Neural progenitor cell (in vitro differentiated cells): ENCODE results near the gene GNAQ. TPM values are rescaled to one million over a fixed set of nuclear protein-coding genes. Genes with fewer than 3 reads are reported as not detected.

ENCODE experiments used
- DNase-seq: peaks from one replicate; pipeline ENCODE4 v3.0.0-alpha.2; 2016; ENCODE audit warnings: low spot score
- H2AFZ ChIP-seq: fragments of 200-600 bp; sonication (generic); replicated peaks from 2 replicates; pipeline ENCODE4 v1.6.1; 2016; ENCODE audit warnings: antibody characterized with exemption
- H3F3A ChIP-seq: fragments of 200-600 bp; sonication (generic); 2 replicates; pipeline ENCODE4 v1.6.1; 2016; ENCODE audit warnings: antibody characterized with exemption, low read depth
- H3K27ac ChIP-seq: fragments of 200-600 bp; sonication (generic); 2 replicates; pipeline ENCODE4 v1.5.1; 2016; ENCODE audit warnings: mild to moderate bottlenecking
- H3K27me3 ChIP-seq: fragments of 200-600 bp; sonication (generic); 2 replicates; pipeline ENCODE4 v1.6.1; 2016; ENCODE audit warnings: mild to moderate bottlenecking, moderate library complexity
- H3K36me3 ChIP-seq: fragments of 200-600 bp; sonication (generic); 2 replicates; pipeline ENCODE4 v1.5.1; 2016
- H3K4me1 ChIP-seq: fragments of 200-600 bp; sonication (generic); 2 replicates; pipeline ENCODE4 v1.6.1; 2016; ENCODE audit warnings: mixed run types
- H3K4me2 ChIP-seq: fragments of 200-600 bp; sonication (generic); 2 replicates; pipeline ENCODE4 v1.6.1; 2016
- H3K4me3 ChIP-seq: fragments of 200-600 bp; sonication (generic); 2 replicates; pipeline ENCODE4 v1.5.1; 2016
- H3K79me2 ChIP-seq: fragments of 200-600 bp; sonication (generic); 2 replicates; pipeline ENCODE4 v1.6.1; 2016; ENCODE audit warnings: low read depth
- H3K9ac ChIP-seq: fragments of 200-600 bp; sonication (generic); 2 replicates; pipeline ENCODE4 v1.6.1; 2016
- H3K9me3 ChIP-seq: fragments of 200-600 bp; sonication (generic); 2 replicates; pipeline ENCODE4 v1.5.1; 2016; ENCODE audit warnings: low read depth
- H4K20me1 ChIP-seq: fragments of 200-600 bp; sonication (generic); 2 replicates; pipeline ENCODE4 v1.6.1; 2016; ENCODE audit warnings: low read depth
- H3K27ac Mint-ChIP-seq: 3 replicates; pipeline ENCODE4 v1.8.0; 2021; ENCODE audit warnings: mixed read lengths
- H3K27me3 Mint-ChIP-seq: 2 replicates; pipeline ENCODE4 v1.8.0; 2022; ENCODE audit warnings: low read depth, mild to moderate bottlenecking, inconsistent platforms, moderate library complexity, mixed read lengths; ENCODE audit not compliant: insufficient read depth
- H3K36me3 Mint-ChIP-seq: 3 replicates; pipeline ENCODE4 v1.8.0; 2021; ENCODE audit warnings: mixed read lengths
- H3K4me1 Mint-ChIP-seq: 3 replicates; pipeline ENCODE4 v1.8.0; 2021; ENCODE audit warnings: mixed read lengths
- H3K4me3 Mint-ChIP-seq: 3 replicates; pipeline ENCODE4 v1.8.0; 2021; ENCODE audit warnings: mild to moderate bottlenecking, moderate library complexity, mixed read lengths
- H3K9me3 Mint-ChIP-seq: 3 replicates; pipeline ENCODE4 v1.8.0; 2020; ENCODE audit warnings: mixed read lengths
- CTCF ChIP-seq: fragments of 200-600 bp; sonication (generic); IDR thresholded peaks from 2 replicates; pipeline ENCODE4 v1.5.1; 2017; ENCODE audit warnings: antibody characterized with exemption, mild to moderate bottlenecking
- EZH2 ChIP-seq: fragments of 200-600 bp; sonication (generic); IDR thresholded peaks from 2 replicates; pipeline ENCODE4 v1.6.1; 2017; ENCODE audit warnings: antibody characterized with exemption, mild to moderate bottlenecking, moderate library complexity
- EZH2phosphoT487 ChIP-seq: fragments of 200-600 bp; sonication (generic); IDR thresholded peaks from 2 replicates; pipeline ENCODE4 v1.6.1; 2017; ENCODE audit warnings: antibody characterized with exemption
- total RNA-seq: library from RNA; depleted of rRNA; stranded (reverse); fragments of >200 nt; gene quantifications from 2 replicates; pipeline ENCODE4 v1.2.3, GENCODE V29; 2015; ENCODE audit warnings: low replicate concordance

Gene GNAQ
- total RNA-seq, 1 donor from 2014 or later: 87.9 TPM

- H3K9me3 Mint-ChIP-seq: no peaks in the 10 kb centered on the region
- H3K4me3 ChIP-seq: no peak overlapping the region
- no peaks in the 10 kb centered on the region for H3K36me3 ChIP-seq
- no peaks in the 10 kb centered on the region for H3K9me3 ChIP-seq
- no peaks in the 10 kb centered on the region for H4K20me1 ChIP-seq
- H3K27me3 Mint-ChIP-seq: peaks cover 4% of the 10 kb centered on the region
- peaks cover 6% of the 10 kb centered on the region for H3K4me1 Mint-ChIP-seq
- no peaks in the 10 kb centered on the region for H3K27me3 ChIP-seq
- no peak overlapping the region for H3K4me3 Mint-ChIP-seq
- H3K27ac ChIP-seq: no peak overlapping the region
- DNase-seq: no peak
- no peak overlapping the region for H3K4me2 ChIP-seq
- H3K79me2 ChIP-seq: peaks cover under 1% of the 10 kb centered on the region
- peaks cover 21% of the 10 kb centered on the region for H3K36me3 Mint-ChIP-seq
- no peaks in the 10 kb centered on the region for H3F3A ChIP-seq
- TF ChIP-seq EZH2phosphoT487 (no peak), EZH2 (no peak), CTCF (no peak)
- H3K27ac Mint-ChIP-seq: no peak overlapping the region
- no peak overlapping the region for H2AFZ ChIP-seq
- H3K4me1 ChIP-seq: no peaks in the 10 kb centered on the region
- H3K9ac ChIP-seq: no peak overlapping the region
Measured at GRCh38 chr9:77809552-77809951, 222.1 kb downstream of the GNAQ start.

GRCh38 chr9:77808751-77809081 is 222.9 kb downstream of the GNAQ start:
- TF ChIP-seq EZH2phosphoT487: no peak
- no peak for TF ChIP-seq EZH2
- no peak for TF ChIP-seq CTCF
- H3K36me3 ChIP-seq: no peaks in the 10 kb centered on the region
- Mint-ChIP-seq H3K4me3 (no peak overlapping the region), H3K36me3 (peaks cover 19% of the 10 kb centered on the region), H3K9me3 (no peaks in the 10 kb centered on the region), H3K27me3 (peaks cover 4% of the 10 kb centered on the region), H3K27ac (no peak overlapping the region), H3K4me1 (peaks cover 10% of the 10 kb centered on the region)
- no peak overlapping the region for H2AFZ ChIP-seq
- H3K9ac ChIP-seq: no peak overlapping the region
- no peaks in the 10 kb centered on the region for H4K20me1 ChIP-seq
- no peak overlapping the region for H3K4me3 ChIP-seq
- H3K79me2 ChIP-seq: peaks cover 5% of the 10 kb centered on the region
- no peaks in the 10 kb centered on the region for H3K9me3 ChIP-seq
- H3K4me1 ChIP-seq: no peaks in the 10 kb centered on the region
- no peaks in the 10 kb centered on the region for H3F3A ChIP-seq
- H3K27me3 ChIP-seq: no peaks in the 10 kb centered on the region
- no peak overlapping the region for H3K27ac ChIP-seq
- H3K4me2 ChIP-seq: no peak overlapping the region
- DNase-seq: no peak

- Histone ChIP-seq H3K4me2 (no peak overlapping the region), H3K4me3 (no peak overlapping the region), H2AFZ (no peak overlapping the region), H3K36me3 (no peaks in the 10 kb centered on the region), H3F3A (no peaks in the 10 kb centered on the region), H3K27ac (no peak overlapping the region), H3K27me3 (no peaks in the 10 kb centered on the region), H4K20me1 (no peaks in the 10 kb centered on the region), H3K9me3 (no peaks in the 10 kb centered on the region), H3K4me1 (peaks cover 5% of the 10 kb centered on the region), H3K9ac (no peak overlapping the region), H3K79me2 (peaks cover 5% of the 10 kb centered on the region)
- no peak for DNase-seq
- peaks cover 4% of the 10 kb centered on the region for H3K27me3 Mint-ChIP-seq
- peaks cover 23% of the 10 kb centered on the region for H3K36me3 Mint-ChIP-seq
- no peaks in the 10 kb centered on the region for H3K9me3 Mint-ChIP-seq
- TF ChIP-seq EZH2phosphoT487 (no peak), EZH2 (no peak), CTCF (no peak)
- peaks cover 16% of the 10 kb centered on the region for H3K4me1 Mint-ChIP-seq
- H3K4me3 Mint-ChIP-seq: no peak overlapping the region
- H3K27ac Mint-ChIP-seq: no peak overlapping the region
Measured at GRCh38 chr9:77807846-77808750, 223.5 kb downstream of the GNAQ start.
